IMR-90 (cell line): ENCODE data around the gene TENM3. TPM values are rescaled to one million over a fixed set of nuclear protein-coding genes. Genes with fewer than 3 reads are reported as not detected.
A peak's percentile ranks its signal among the peaks of the same experiment; 100 is the strongest.

Experiments used
- ATAC-seq: fragments of 200-7000 bp; cut with Tn5 transposase; 2 replicates; pipeline ENCODE4 v1.9.1; 2020; ENCODE audit warnings: low read depth, mild to moderate bottlenecking, moderate library complexity
- BruUV-seq: library from RNA; stranded (reverse); fragments of 400-500 nt; replicated peaks from 2 replicates; lab custom pipeline; 2021; lab: Mats Ljungman, UMichigan
- CTCF ChIA-PET: fragments of 300-600 bp; formaldehyde crosslinking; extraction: SDS; loops from one replicate; lab custom pipeline; 2021; ENCODE audit warnings: antibody characterized with exemption; lab: Yijun Ruan, JAX
- POLR2A ChIA-PET: fragments of 300-600 bp; sonication (Branson Sonifier 250); formaldehyde crosslinking; loops from one replicate; lab custom pipeline; 2022; ENCODE audit warnings: antibody characterized with exemption; ENCODE audit not compliant: unreplicated experiment; lab: Charles Lee
- DNase-seq: peaks from one replicate; pipeline ENCODE4 v3.0.0; 2013
- H2AFZ ChIP-seq: replicated peaks from 2 replicates; pipeline ENCODE3; 2013; ENCODE audit warnings: low read length, mild to moderate bottlenecking; ENCODE audit not compliant: poor library complexity
- H2AK5ac ChIP-seq: 2 replicates; pipeline ENCODE4 v1.6.1; 2013; ENCODE audit warnings: low read depth, low read length, inconsistent platforms
- H2AK9ac ChIP-seq: replicated peaks from 2 replicates; pipeline ENCODE3; 2013; ENCODE audit warnings: mild to moderate bottlenecking, low read depth, low read length, moderate library complexity; ENCODE audit not compliant: poor library complexity
- H2BK120ac ChIP-seq: 2 replicates; pipeline ENCODE4 v1.6.1; 2013; ENCODE audit warnings: low read depth, low read length, inconsistent platforms
- H2BK15ac ChIP-seq: 3 replicates; pipeline ENCODE4 v1.6.1; 2013; ENCODE audit warnings: low read depth, low read length, inconsistent platforms
- H2BK20ac ChIP-seq: 2 replicates; pipeline ENCODE4 v1.6.1; 2013; ENCODE audit warnings: low read depth, mild to moderate bottlenecking, inconsistent platforms, low read length, moderate library complexity
- H2BK5ac ChIP-seq: 2 replicates; pipeline ENCODE4 v1.6.1; 2013; ENCODE audit warnings: mild to moderate bottlenecking, low read depth, low read length, inconsistent platforms; ENCODE audit not compliant: poor library complexity, severe bottlenecking
- H3K14ac ChIP-seq: replicated peaks from 2 replicates; pipeline ENCODE4 v1.6.1; 2013; ENCODE audit warnings: low read depth, low read length, inconsistent platforms
- H3K18ac ChIP-seq: 2 replicates; pipeline ENCODE4 v1.6.1; 2013; ENCODE audit warnings: low read depth, low read length, control low read depth
- H3K23ac ChIP-seq: 2 replicates; pipeline ENCODE4 v1.6.1; 2013; ENCODE audit warnings: low read depth, low read length, inconsistent platforms
- H3K27ac ChIP-seq: 2 replicates; pipeline ENCODE4 v1.5.1; 2013; ENCODE audit warnings: mild to moderate bottlenecking, control low read depth, low read length; ENCODE audit not compliant: insufficient read depth
- H3K27me3 ChIP-seq: 2 replicates; pipeline ENCODE4 v1.6.1; 2013; ENCODE audit warnings: low read length; ENCODE audit not compliant: control insufficient read depth, insufficient read depth
- H3K36me3 ChIP-seq: 2 replicates; pipeline ENCODE4 v1.6.1; 2013; ENCODE audit warnings: low read length, mixed read lengths; ENCODE audit not compliant: control insufficient read depth, insufficient read depth
- H3K4ac ChIP-seq: 2 replicates; pipeline ENCODE4 v1.6.1; 2013; ENCODE audit warnings: low read depth, low read length, inconsistent platforms
- H3K4me1 ChIP-seq: 2 replicates; pipeline ENCODE4 v1.6.1; 2013; ENCODE audit warnings: low read length, mixed read lengths; ENCODE audit not compliant: control insufficient read depth, insufficient read depth
- H3K4me2 ChIP-seq: 2 replicates; pipeline ENCODE4 v1.6.1; 2013; ENCODE audit warnings: low read depth, mild to moderate bottlenecking, control low read depth, low read length, moderate library complexity
- H3K4me3 ChIP-seq: 2 replicates; pipeline ENCODE4 v1.5.1; 2013; ENCODE audit warnings: low read depth, mild to moderate bottlenecking, control low read depth, low read length, moderate library complexity; ENCODE audit not compliant: insufficient read depth
- H3K56ac ChIP-seq: 2 replicates; pipeline ENCODE4 v1.6.1; 2013; ENCODE audit warnings: low read length, inconsistent platforms; ENCODE audit not compliant: insufficient read depth; ENCODE audit errors: extremely low read depth
- H3K79me1 ChIP-seq, 2 experiments: 2 replicates each; pipeline ENCODE4 v1.6.1; 2013; ENCODE audit warnings: low read length in 2 of 2, inconsistent platforms in 1 of 2, low read depth in 1 of 2
- H3K9ac ChIP-seq: 2 replicates; pipeline ENCODE4 v1.6.1; 2013; ENCODE audit warnings: low read depth, low read length, control low read depth
- H3K9me1 ChIP-seq: 2 replicates; pipeline ENCODE4 v1.6.1; 2013; ENCODE audit warnings: low read length, inconsistent platforms; ENCODE audit not compliant: insufficient read depth
- H3K9me3 ChIP-seq: 2 replicates; pipeline ENCODE4 v1.6.1; 2013; ENCODE audit warnings: low read length; ENCODE audit not compliant: control insufficient read depth, insufficient read depth
- H4K20me1 ChIP-seq: 2 replicates; pipeline ENCODE4 v1.6.1; 2013; ENCODE audit warnings: low read length, inconsistent platforms; ENCODE audit not compliant: insufficient read depth
- H4K5ac ChIP-seq: 2 replicates; pipeline ENCODE4 v1.6.1; 2013; ENCODE audit warnings: mild to moderate bottlenecking, low read depth, low read length, control low read depth
- H4K8ac ChIP-seq, 2 experiments: 2 replicates each; pipeline ENCODE4 v1.6.1; 2013; ENCODE audit warnings: low read depth in 2 of 2, low read length in 2 of 2, control low read depth in 1 of 2, inconsistent platforms in 1 of 2
- H4K91ac ChIP-seq: 2 replicates; pipeline ENCODE4 v1.6.1; 2013; ENCODE audit warnings: low read depth, low read length, inconsistent platforms; ENCODE audit not compliant: insufficient read depth
- BHLHE40 ChIP-seq: fragments of 150-350 bp; IDR thresholded peaks from 2 replicates; pipeline ENCODE4 v1.6.1; 2016; ENCODE audit warnings: mild to moderate bottlenecking, low read depth, low read length
- CEBPB ChIP-seq: IDR thresholded peaks from 2 replicates; pipeline ENCODE4 v1.6.1; 2012; ENCODE audit warnings: low read depth, low read length, improper control_type of control experiment
- MAFK ChIP-seq: IDR thresholded peaks from 2 replicates; pipeline ENCODE4 v1.6.1; 2012; ENCODE audit warnings: low read depth, low read length, improper control_type of control experiment
- POLR2A ChIP-seq: IDR thresholded peaks from 2 replicates; pipeline ENCODE4 v1.6.1; 2012; ENCODE audit warnings: mild to moderate bottlenecking, low read depth, low read length
- WGBS, 2 experiments: methylation state at CpG; one replicate each; pipeline versions ENCODE4 v1.1.5 to v1.1.7; 2013; ENCODE audit warnings: missing lambda C conversion rate in 2 of 2; ENCODE audit not compliant: insufficient read length in 1 of 2; ENCODE audit errors: extremely low coverage in 2 of 2; 5-methylcytosine and 5-hydroxymethylcytosine counted together
- dilution Hi-C: fragments of 300-500 bp; cut with HindIII; formaldehyde crosslinking; loops from one replicate; pipeline ENCODE4 v1.14.3; 2018; ENCODE audit warnings: low sequenced_read_pairs; ENCODE audit not compliant: unreplicated experiment
- in situ Hi-C: fragments of 300-500 bp; cut with MboI; formaldehyde crosslinking; loops from 3 replicates; pipeline ENCODE4 v1.14.3; 2019; ENCODE audit warnings: low sequenced_read_pairs, inconsistent platforms, mixed read lengths
- intact Hi-C: fragments of 100-400 bp; cut with micrococcal nuclease; formaldehyde crosslinking; loops from 2 replicates; pipeline ENCODE4 v1.10.0; 2022
- polyA plus RNA-seq, 3 experiments: library from polyadenylated mRNA; depleted of rRNA; stranded (reverse); fragments of >200 nt; gene quantifications; 2 replicates each; pipeline ENCODE4 v1.2.3, GENCODE V29; 2012; ENCODE audit warnings: low replicate concordance in 1 of 3
- total RNA-seq: library from RNA; depleted of rRNA; stranded (reverse); fragments of >200 nt; gene quantifications from 2 replicates; pipeline ENCODE4 v1.2.3, GENCODE V29; 2012

The TENM3 gene
- total and polyA plus RNA-seq, 2 of the 4 experiments (the other 2 are of a cell fraction) = 29.9 to 173 TPM

- Histone ChIP-seq H4K5ac (no peak overlapping the region; the same call in 1 of the 2 replicates), H3K4me1 (peaks cover 10% of the 10 kb centered on the region), H3K56ac (no peak overlapping the region), H3K4me3 (no peak overlapping the region), H3K27ac (no peak overlapping the region), H2BK20ac (no peak overlapping the region), H3K23ac (no peak overlapping the region), H3K9me3 (no peaks in the 10 kb centered on the region), H3K9me1 (peaks cover 7% of the 10 kb centered on the region; the same call in 1 of the 2 replicates), H3K79me1 (peaks cover 2 to 10% of the 10 kb centered on the region in 2 experiments; a peak in 2 of 4 replicates), H4K8ac (no peak overlapping the region), H3K36me3 (no peaks in the 10 kb centered on the region), H3K18ac (peak overlapping the region; percentile 11; the same call in 1 of the 2 replicates), H2BK120ac (no peak overlapping the region), H2AK9ac (no peak overlapping the region), H2BK15ac (no peak overlapping the region), H3K4me2 (no peak overlapping the region), H2AFZ (no peak overlapping the region), H4K20me1 (no peaks in the 10 kb centered on the region), H3K27me3 (no peaks in the 10 kb centered on the region), H4K91ac (no peak overlapping the region), H3K9ac (no peak overlapping the region), H3K4ac (no peak overlapping the region), H3K14ac (no peak overlapping the region), H2AK5ac (no peak overlapping the region), H2BK5ac (no peak overlapping the region)
- intact Hi-C loops = no loop called here
- BruUV-seq = no TSS peak
- ChIA-PET POLR2A (no interaction called here), CTCF (no interaction called here)
- DNase-seq (no peak), ATAC-seq (no peak)
- in situ Hi-C loops = no loop called here
- WGBS, 2 experiments = 52% methylated on average over 4 of the region's 8 CpGs; no CpG with 5 or more reads in 1 of the 2 experiments
- no peak for TF ChIP-seq MAFK
- TF ChIP-seq CEBPB = peak; percentile 45
- TF ChIP-seq POLR2A = no peak
- no peak for TF ChIP-seq BHLHE40
- dilution Hi-C loops = no loop called here
Observed at GRCh38 chr4:182203872-182204411, 39.3 kb upstream of the TENM3 start.
